SK-N-SH (cell line): ENCODE data around the gene ZDHHC19. TPM values are rescaled to one million over a fixed set of nuclear protein-coding genes. Genes with fewer than 3 reads are reported as not detected.
A peak's percentile ranks its signal among the peaks of the same experiment; 100 is the strongest.

ENCODE experiments used
- CTCF ChIA-PET: fragments of 300-600, 350-600 bp; formaldehyde crosslinking; extraction: SDS; loops from one replicate; lab custom pipeline; 2021; lab: Yijun Ruan, JAX
- POLR2A ChIA-PET: fragments of 350-600 bp; sonication (Branson Sonifier 250); formaldehyde crosslinking; extraction: SDS; loops from one replicate; lab custom pipeline; 2020; ENCODE audit warnings: antibody characterized with exemption, inconsistent platforms; lab: Yijun Ruan, JAX
- DNase-seq: peaks from one replicate; pipeline ENCODE4 v3.0.0; 2012
- H2AFZ ChIP-seq: fragments of 200-600 bp; sonication (generic); 2 replicates; pipeline ENCODE4 v1.8.1; 2016; ENCODE audit warnings: antibody characterized with exemption, mild to moderate bottlenecking, low read depth
- H3F3A ChIP-seq: fragments of 200-600 bp; sonication (generic); replicated peaks from 2 replicates; pipeline ENCODE3; 2016; ENCODE audit warnings: antibody characterized with exemption, mild to moderate bottlenecking; ENCODE audit not compliant: insufficient read depth
- H3K27ac ChIP-seq, 2 experiments: fragments of 200-500 bp in 1 of 2; fragments of 200-600 bp in 1 of 2; sonication (Bioruptor generic) in 1 of 2; sonication (generic), shearing (Covaris generic) in 1 of 2; 2 replicates each; pipeline versions ENCODE4 v1.5.1 to v1.6.1; 2014 to 2016; ENCODE audit warnings: low read depth in 2 of 2, inconsistent platforms in 1 of 2, low read length in 1 of 2, mild to moderate bottlenecking in 1 of 2, mixed read lengths in 1 of 2
- H3K27me3 ChIP-seq: fragments of 200-600 bp; sonication (generic), shearing (Covaris generic); 2 replicates; pipeline ENCODE4 v1.6.1; 2016; ENCODE audit warnings: mixed run types; ENCODE audit not compliant: insufficient read depth
- H3K36me3 ChIP-seq, 2 experiments: fragments of 200-500 bp in 1 of 2; fragments of 200-600 bp in 1 of 2; sonication (Bioruptor generic) in 1 of 2; sonication (generic) in 1 of 2; replicated peaks in 1 of 2; 2 replicates each; pipeline versions ENCODE3 to v1.5.1; 2014 to 2016; ENCODE audit warnings: low read length in 1 of 2, mild to moderate bottlenecking in 1 of 2; ENCODE audit not compliant: insufficient read depth in 2 of 2, control insufficient read depth in 1 of 2
- H3K4me1 ChIP-seq, 2 experiments: fragments of 200-500 bp in 1 of 2; fragments of 200-600 bp in 1 of 2; sonication (Bioruptor generic) in 1 of 2; sonication (generic), shearing (Covaris generic) in 1 of 2; 2 replicates each; pipeline versions ENCODE4 v1.5.1 to v1.6.1; 2014 to 2016; ENCODE audit warnings: low read depth in 1 of 2, low read length in 1 of 2, mixed run types in 1 of 2; ENCODE audit not compliant: insufficient read depth in 2 of 2, control insufficient read depth in 1 of 2
- H3K4me2 ChIP-seq: fragments of 200-600 bp; sonication (generic), shearing (Covaris generic); 2 replicates; pipeline ENCODE4 v1.6.1; 2017; ENCODE audit warnings: mixed run types
- H3K4me3 ChIP-seq, 2 experiments: fragments of 200-500 bp in 1 of 2; fragments of 200-600 bp in 1 of 2; sonication (Bioruptor generic) in 1 of 2; sonication (generic), shearing (Covaris generic) in 1 of 2; 2 replicates each; pipeline versions ENCODE4 v1.5.1 to v1.8.1; 2014 to 2016; ENCODE audit warnings: low read depth in 2 of 2, inconsistent platforms in 1 of 2, low read length in 1 of 2, mild to moderate bottlenecking in 1 of 2, mixed read lengths in 1 of 2, moderate library complexity in 1 of 2
- H3K79me2 ChIP-seq: fragments of 200-600 bp; sonication (generic); 2 replicates; pipeline ENCODE4 v1.8.1; 2017; ENCODE audit warnings: mild to moderate bottlenecking; ENCODE audit not compliant: insufficient read depth
- H3K9ac ChIP-seq: fragments of 200-600 bp; sonication (generic); 2 replicates; pipeline ENCODE4 v1.6.1; 2017; ENCODE audit warnings: mixed run types
- H3K9me2 ChIP-seq: fragments of 200-600 bp; sonication (generic); 2 replicates; pipeline ENCODE4 v1.6.1; 2017; ENCODE audit warnings: mixed run types
- H3K9me3 ChIP-seq: fragments of 200-600 bp; sonication (generic); 2 replicates; pipeline ENCODE4 v1.6.1; 2017; ENCODE audit warnings: mixed run types, mild to moderate bottlenecking, moderate library complexity
- H4K20me1 ChIP-seq: fragments of 200-600 bp; sonication (generic); 2 replicates; pipeline ENCODE4 v1.6.1; 2017; ENCODE audit warnings: mild to moderate bottlenecking, mixed run types; ENCODE audit not compliant: insufficient read depth
- ELF1 ChIP-seq: IDR thresholded peaks from 2 replicates; pipeline ENCODE4 v1.4.0; 2012
- EZH2phosphoT487 ChIP-seq: fragments of 200-600 bp; sonication (generic); IDR thresholded peaks from 2 replicates; pipeline ENCODE4 v1.6.1; 2017; ENCODE audit warnings: low read depth, mixed run types, mild to moderate bottlenecking, antibody characterized with exemption, moderate library complexity, borderline replicate concordance
- FOXJ3 ChIP-seq: sonication (generic); formaldehyde crosslinking; IDR thresholded peaks from 2 replicates; pipeline ENCODE4 v1.5.1; 2020; ENCODE audit warnings: mild to moderate bottlenecking, missing genetic modification reagents
- GATA2 ChIP-seq: sonication (generic); formaldehyde crosslinking; IDR thresholded peaks from 2 replicates; pipeline ENCODE4 v1.5.0; 2020; ENCODE audit warnings: mild to moderate bottlenecking, missing genetic modification reagents
- JUND ChIP-seq: IDR thresholded peaks from 2 replicates; pipeline ENCODE4 v1.4.0; 2012
- MEF2A ChIP-seq: IDR thresholded peaks from 2 replicates; pipeline ENCODE4 v1.4.0; 2012; ENCODE audit warnings: low read depth, borderline replicate concordance
- MXI1 ChIP-seq: IDR thresholded peaks from 2 replicates; pipeline ENCODE4 v1.6.1; 2012; ENCODE audit warnings: mild to moderate bottlenecking, low read depth, low read length, improper control_type of control experiment
- NFIC ChIP-seq: IDR thresholded peaks from 2 replicates; pipeline ENCODE4 v1.4.0; 2012; ENCODE audit warnings: borderline replicate concordance
- PBX3 ChIP-seq: IDR thresholded peaks from 2 replicates; pipeline ENCODE4; 2012
- POLR2AphosphoS5 ChIP-seq: IDR thresholded peaks from 2 replicates; pipeline ENCODE4 v1.6.1; 2012; ENCODE audit warnings: low read depth, low read length
- RCOR1 ChIP-seq: fragments of 150-350 bp; IDR thresholded peaks from 2 replicates; pipeline ENCODE4 v1.6.1; 2017; ENCODE audit warnings: antibody characterized with exemption, low read length
- REST ChIP-seq: IDR thresholded peaks from 2 replicates; pipeline ENCODE4 v1.6.1; 2012; ENCODE audit warnings: mild to moderate bottlenecking, low read depth, low read length, moderate library complexity
- RFX5 ChIP-seq: IDR thresholded peaks from 2 replicates; pipeline ENCODE4 v1.6.1; 2012; ENCODE audit warnings: mild to moderate bottlenecking, improper control_type of control experiment, low read length
- SMC3 ChIP-seq: IDR thresholded peaks from 2 replicates; pipeline ENCODE4 v1.6.1; 2012; ENCODE audit warnings: low read depth, low read length, improper control_type of control experiment
- TAF1 ChIP-seq: IDR thresholded peaks from 2 replicates; pipeline ENCODE4 v1.6.1; 2012; ENCODE audit warnings: low read depth, mild to moderate bottlenecking, low read length, moderate library complexity, borderline replicate concordance
- TCF12 ChIP-seq: IDR thresholded peaks from 2 replicates; pipeline ENCODE4 v1.4.0; 2012
- USF1 ChIP-seq: IDR thresholded peaks from 2 replicates; pipeline ENCODE4 v1.4.0; 2012; ENCODE audit warnings: low read depth, borderline replicate concordance
- USF2 ChIP-seq: fragments of 150-350 bp; IDR thresholded peaks from 2 replicates; pipeline ENCODE4 v1.6.1; 2017; ENCODE audit warnings: antibody characterized with exemption, low read length, low read depth, borderline replicate concordance
- ZBTB33 ChIP-seq: IDR thresholded peaks from 2 replicates; pipeline ENCODE4 v1.4.0; 2012; ENCODE audit warnings: low read depth, borderline replicate concordance
- WGBS: methylation state at CpG from one replicate; pipeline ENCODE4 v1.1.6; 2017; ENCODE audit warnings: low lambda C conversion rate; 5-methylcytosine and 5-hydroxymethylcytosine counted together
- polyA plus RNA-seq, 3 experiments: library from polyadenylated mRNA; depleted of rRNA; stranded (reverse); fragments of >200 nt; gene quantifications; 2 replicates each; pipeline ENCODE4 v1.2.3, GENCODE V29; 2012

Gene ZDHHC19
- polyA plus RNA-seq, 1 of the 3 experiments (the other 2 are of a cell fraction) = not detected

GRCh38 chr3:196175116-196175625 lies 36.0 kb downstream of the ZDHHC19 start:
- H3K9ac ChIP-seq = no peak overlapping the region
- H3K4me2 ChIP-seq = no peak overlapping the region
- ChIA-PET CTCF (interaction anchor here (0.7 kb wide), 1 partner anchor 102 kb away, joined by 3 read pairs; no protein-coding TSS in a partner anchor), POLR2A (no interaction called here)
- DNase-seq = peak; percentile 4
- peaks cover 0 to 10% of the 10 kb centered on the region in 2 experiments; a peak in 2 of 4 replicates for H3K4me1 ChIP-seq
- no peak overlapping the region for H3K4me3 ChIP-seq
- H3K27ac ChIP-seq = no peak overlapping the region
- H3F3A ChIP-seq = no peaks in the 10 kb centered on the region
- no peaks in the 10 kb centered on the region for H4K20me1 ChIP-seq
- whole genome bisulfite sequencing = 80% methylated on average over 15 of the region's 19 CpGs
- no peaks in the 10 kb centered on the region for H3K9me2 ChIP-seq
- TF ChIP-seq MEF2A = no peak
- no peak for TF ChIP-seq MXI1
- no peak for TF ChIP-seq RCOR1
- TF ChIP-seq POLR2AphosphoS5 = no peak
- no peak for TF ChIP-seq SMC3
- TF ChIP-seq USF1 = no peak
- TF ChIP-seq TCF12 = no peak
- TF ChIP-seq ELF1 = no peak
- no peak for TF ChIP-seq PBX3
- TF ChIP-seq TAF1 = no peak
- TF ChIP-seq FOXJ3 (CRISPR knock-in tag) = no peak
- TF ChIP-seq ZBTB33 = no peak
- TF ChIP-seq NFIC = no peak
- no peak for TF ChIP-seq GATA2 (CRISPR knock-in tag)
- no peak for TF ChIP-seq JUND
- TF ChIP-seq REST = no peak
- TF ChIP-seq EZH2phosphoT487 = no peak
- TF ChIP-seq USF2 = no peak
- no peak for TF ChIP-seq RFX5
- no peaks in the 10 kb centered on the region for H3K9me3 ChIP-seq
- H3K79me2 ChIP-seq = no peaks in the 10 kb centered on the region
- H3K36me3 ChIP-seq = no peaks in the 10 kb centered on the region
- no peaks in the 10 kb centered on the region for H3K27me3 ChIP-seq
- H2AFZ ChIP-seq = no peak overlapping the region
